ENCODE data around the gene MASTL. TPM values are rescaled to one million over a fixed set of nuclear protein-coding genes. Genes with fewer than 3 reads are reported as not detected.

Gene MASTL
- total RNA-seq, 1 experiment from 2014 or later = 25.5 TPM

- TF ChIP-seq E2F4 (CRISPR knock-in tag; IDR thresholded peaks at IDR 0.05; ENCODE audit: borderline replicate concordance, low read depth) = peak; percentile 98
Measured at GRCh38 chr10:27155066-27155754, at the start of gene MASTL (continued).

GRCh38 chr10:27108165-27108564 lies 47.0 kb upstream of the MASTL start:
- no peak overlapping the region for H3K27ac Mint-ChIP-seq
- no peaks in the 10 kb centered on the region for H3K4me1 Mint-ChIP-seq
- H3K4me3 Mint-ChIP-seq = no peak overlapping the region
- ChIA-PET POLR2A (no interaction called here), CTCF (no interaction called here)
- no peak for ATAC-seq
- H3K9me3 Mint-ChIP-seq = no peaks in the 10 kb centered on the region; the same call in 1 of the 2 replicates
- TF ChIP-seq ZNF317 (CRISPR knock-in tag; IDR thresholded peaks at IDR 0.05; ENCODE audit: borderline replicate concordance, low read depth) (peak; percentile 58; the same call in 1 of the 2 replicates), CREM (CRISPR knock-in tag; IDR thresholded peaks at IDR 0.05) (no peak), NR2C2 (CRISPR knock-in tag; IDR thresholded peaks at IDR 0.05) (no peak), FOXJ3 (CRISPR knock-in tag; IDR thresholded peaks at IDR 0.05; ENCODE audit: borderline replicate concordance) (no peak), PRDM15 (CRISPR knock-in tag; IDR thresholded peaks at IDR 0.05) (no peak), IRF2 (CRISPR knock-in tag; IDR thresholded peaks at IDR 0.05; ENCODE audit: borderline replicate concordance, low read depth) (no peak)
- H3K27me3 Mint-ChIP-seq (ENCODE audit: low read depth) = no peaks in the 10 kb centered on the region
- peaks cover 39% of the 10 kb centered on the region for H3K36me3 Mint-ChIP-seq
- no peak for DNase-seq (ENCODE audit: low spot score)

GRCh38 chr10:27134371-27134770 lies 20.8 kb upstream of the MASTL start:
- Mint-ChIP-seq H3K27me3 (ENCODE audit: low read depth) (no peaks in the 10 kb centered on the region), H3K36me3 (peaks cover 51% of the 10 kb centered on the region), H3K4me3 (no peak overlapping the region), H3K27ac (no peak overlapping the region), H3K9me3 (no peaks in the 10 kb centered on the region), H3K4me1 (no peaks in the 10 kb centered on the region)
- CTCF ChIA-PET = no interaction called here
- POLR2A ChIA-PET = no interaction called here
- ATAC-seq = no peak
- TF ChIP-seq ZNF532 (CRISPR knock-in tag; IDR thresholded peaks at IDR 0.05; ENCODE audit: borderline replicate concordance) (no peak), ATF1 (CRISPR knock-in tag; IDR thresholded peaks at IDR 0.05) (no peak), NFYB (CRISPR knock-in tag; conservative IDR thresholded peaks at IDR 0.05; ENCODE audit: low read depth) (no peak), ZBTB21 (CRISPR knock-in tag; IDR thresholded peaks at IDR 0.05; ENCODE audit: borderline replicate concordance) (no peak)
- DNase-seq (ENCODE audit: low spot score) = no peak
